Measurements from ENCODE around the gene ATXN2. TPM values are rescaled to one million over a fixed set of nuclear protein-coding genes. Genes with fewer than 3 reads are reported as not detected.

Gene ATXN2
- total RNA-seq, 1 donor from 2014 or later = 48.4 TPM

DNA sequence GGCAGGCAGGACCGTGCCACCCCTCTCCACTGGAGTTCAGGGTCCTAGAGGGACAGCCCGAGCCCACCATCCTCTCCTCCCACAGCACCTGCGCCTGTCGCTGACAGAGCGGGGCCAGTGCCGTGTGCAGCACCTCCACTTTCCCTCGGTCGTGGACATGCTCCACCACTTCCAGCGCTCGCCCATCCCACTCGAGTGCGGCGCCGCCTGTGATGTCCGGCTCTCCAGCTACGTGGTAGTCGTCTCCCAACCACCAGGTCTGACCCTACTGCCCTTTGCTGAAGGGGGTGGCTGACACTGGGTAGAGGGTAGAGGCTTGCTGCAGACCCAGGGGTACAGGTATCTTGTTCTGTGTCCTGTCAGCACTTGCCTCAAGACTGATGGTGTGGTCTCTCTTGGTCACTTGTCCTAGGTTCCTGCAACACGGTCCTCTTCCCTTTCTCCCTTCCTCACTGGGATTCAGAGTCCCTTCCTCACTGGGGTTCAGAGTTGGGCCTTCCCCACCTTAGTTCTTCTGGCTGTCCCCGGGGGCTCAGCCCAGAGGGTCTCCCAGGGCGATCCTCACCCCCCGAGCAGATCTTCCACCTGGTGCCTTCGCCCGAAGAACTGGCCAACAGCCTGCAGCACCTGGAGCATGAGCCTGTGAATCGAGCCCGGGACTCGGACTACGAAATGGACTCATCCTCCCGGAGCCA is 151.4 kb downstream of the ATXN2 start:
- intact Hi-C loops (cut with DNase I) = no loop called here
- DNase-seq (ENCODE audit: missing footprints) (no peak), ATAC-seq (no peak)

DNA sequence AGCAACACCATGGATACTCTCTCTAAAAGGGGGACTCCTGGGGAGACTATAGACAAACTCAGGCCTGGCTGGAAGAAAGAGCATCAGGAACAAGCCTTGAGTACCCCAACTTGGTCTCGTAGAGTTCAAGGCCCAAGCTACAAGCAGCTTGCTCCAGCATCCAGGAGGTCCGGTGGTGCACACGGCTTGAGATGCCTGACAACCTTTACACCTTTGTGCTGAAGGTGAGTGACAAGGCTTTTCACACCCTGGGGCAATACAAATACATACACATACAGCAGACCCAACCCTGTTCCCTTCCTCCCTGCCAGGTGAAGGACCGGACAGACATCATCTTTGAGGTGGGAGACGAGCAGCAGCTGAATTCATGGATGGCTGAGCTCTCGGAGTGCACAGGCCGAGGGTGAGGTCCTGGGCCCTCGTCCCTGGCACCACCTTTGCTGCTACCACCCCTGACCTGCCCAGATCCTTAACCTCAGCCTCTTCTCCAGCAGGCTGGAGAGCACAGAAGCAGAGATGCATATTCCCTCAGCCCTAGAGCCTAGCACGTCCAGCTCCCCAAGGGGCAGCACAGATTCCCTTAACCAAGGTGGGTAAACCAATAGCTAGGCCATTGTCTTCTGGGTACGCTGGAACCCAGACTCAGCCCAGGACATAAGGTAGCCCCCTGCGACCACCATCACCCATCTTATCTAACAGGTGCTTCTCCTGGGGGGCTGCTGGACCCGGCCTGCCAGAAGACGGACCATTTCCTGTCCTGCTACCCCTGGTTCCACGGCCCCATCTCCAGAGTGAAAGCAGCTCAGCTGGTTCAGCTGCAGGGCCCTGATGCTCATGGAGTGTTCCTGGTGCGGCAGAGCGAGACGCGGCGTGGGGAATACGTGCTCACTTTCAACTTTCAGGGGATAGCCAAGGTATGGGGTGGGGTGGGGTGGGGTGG is 152.2 kb downstream of the ATXN2 start:
- DNase-seq (ENCODE audit: missing footprints) = peak; percentile 39
- ATAC-seq = no peak
- intact Hi-C loops (cut with DNase I) = no loop called here

DNA sequence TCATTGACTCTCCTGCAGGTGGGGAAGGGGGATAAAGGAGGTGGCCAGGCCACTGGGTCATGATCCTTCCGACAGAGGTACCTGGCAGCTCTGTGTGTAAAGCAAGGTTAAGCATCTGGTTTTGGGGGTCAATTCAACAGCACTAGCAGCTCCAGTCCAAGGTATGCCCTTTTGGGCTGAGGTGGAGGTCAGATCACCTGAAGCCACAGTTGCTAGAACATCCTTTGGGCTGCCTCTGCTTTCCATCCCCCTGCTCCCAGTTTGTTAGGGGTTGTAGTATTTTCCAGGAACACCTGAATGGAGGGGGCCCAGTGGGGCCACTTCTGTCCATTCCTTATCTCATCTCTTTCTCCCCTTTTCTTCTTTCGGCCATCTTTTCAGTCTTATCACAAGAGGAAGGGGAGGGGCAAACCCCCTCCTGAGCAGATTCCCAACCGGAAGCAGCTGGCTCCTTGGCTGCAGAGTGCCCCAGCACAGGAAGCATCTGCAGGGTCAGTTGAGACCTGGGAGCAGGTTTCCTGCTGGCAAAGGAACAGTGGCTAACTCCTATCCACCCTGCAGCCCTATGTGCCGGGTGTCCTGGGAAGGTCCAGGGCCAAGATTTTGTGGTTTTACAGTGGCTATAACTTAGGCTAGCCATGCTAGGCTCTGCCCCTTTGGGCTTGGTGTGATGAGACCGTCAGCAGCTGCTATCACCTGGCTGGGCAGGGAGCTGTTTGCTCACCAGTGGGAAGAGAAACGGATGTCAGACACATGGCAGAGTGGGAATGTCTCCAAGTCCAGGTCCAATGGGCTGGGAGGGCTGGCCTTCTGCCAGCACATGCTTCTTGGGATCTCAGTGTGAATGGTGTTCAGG is 153.2 kb downstream of the ATXN2 start:
- ATAC-seq = no peak
- peak; percentile 62 for DNase-seq (ENCODE audit: missing footprints)

DNA sequence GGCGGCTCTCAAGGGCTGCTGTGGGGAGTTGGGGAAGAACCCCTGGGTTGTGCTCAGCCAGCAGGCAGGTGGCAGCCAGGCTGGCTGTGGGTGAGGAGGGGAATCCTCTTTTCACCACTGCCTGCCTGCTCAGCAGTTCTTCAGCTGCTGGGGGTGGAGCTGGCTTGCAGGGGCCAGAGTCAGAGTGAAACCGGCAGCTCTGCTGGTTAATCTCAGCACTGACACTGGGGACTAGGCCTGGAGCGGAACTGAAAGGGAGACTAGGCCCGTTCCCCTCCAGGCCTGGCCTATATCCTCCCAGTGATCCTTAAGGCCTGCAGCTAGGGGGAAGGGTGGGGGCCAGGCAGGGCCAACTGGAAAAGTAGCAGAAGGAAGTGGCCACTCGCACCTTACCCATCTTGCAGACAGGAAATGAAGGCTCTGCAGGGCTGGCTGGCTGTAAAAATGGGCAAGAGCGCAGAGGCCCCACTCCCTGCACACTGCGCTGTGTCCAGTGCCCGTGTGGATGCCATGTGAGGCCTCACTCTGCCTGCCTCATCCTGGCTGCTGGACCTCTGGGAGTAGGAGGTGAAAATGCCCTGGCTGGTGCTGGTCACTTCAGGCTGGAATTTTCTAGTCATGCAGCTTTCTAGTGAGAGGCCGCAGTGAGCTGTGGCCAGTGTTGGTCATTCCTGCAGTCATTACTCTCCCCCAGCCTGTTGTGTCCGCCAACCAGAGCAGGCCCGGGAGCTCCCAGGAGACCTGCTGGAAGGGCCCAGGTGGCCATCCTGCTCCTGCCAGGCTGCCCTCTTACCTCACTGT is 154.0 kb downstream of the ATXN2 start:
- peak; percentile 75 for ATAC-seq
- DNase-seq (ENCODE audit: missing footprints) = peak; percentile 86
- intact Hi-C loops (cut with DNase I) = no loop called here

More for the DNA sequence above, 153.2 kb downstream of the ATXN2 start:
- intact Hi-C loops (cut with DNase I) = no loop called here

DNA sequence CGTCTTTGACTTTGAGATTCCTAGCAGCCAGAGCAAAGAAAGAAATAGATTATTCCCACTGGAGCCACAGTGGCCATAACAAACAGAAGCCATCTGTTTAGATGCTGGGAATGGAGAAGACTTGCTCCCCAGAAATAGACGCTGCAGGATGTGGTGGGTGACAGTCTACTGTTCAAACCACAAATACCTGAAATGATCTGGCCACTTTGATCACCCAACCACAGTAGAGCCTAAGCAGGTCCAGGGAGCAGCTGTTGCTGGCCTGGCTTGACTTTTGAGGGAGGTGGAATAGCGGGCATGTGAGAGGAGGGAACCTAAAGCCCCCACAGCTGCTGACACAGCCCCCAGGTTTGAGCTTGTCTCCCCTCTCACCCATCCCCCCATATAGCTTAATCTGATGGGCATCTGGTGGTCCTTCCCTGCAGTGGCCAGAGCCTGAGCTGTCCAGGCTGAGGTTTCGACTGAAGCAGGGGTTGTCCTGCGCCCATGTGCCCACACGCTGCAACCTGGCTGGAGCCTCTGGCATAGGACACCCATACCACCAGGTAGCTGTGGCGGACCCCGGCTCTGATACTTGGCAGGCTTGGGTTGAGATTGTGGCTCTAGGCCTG is 154.7 kb downstream of the ATXN2 start:
- intact Hi-C loops (cut with DNase I) = no loop called here
- no peak for DNase-seq (ENCODE audit: missing footprints)
- ATAC-seq = peak; percentile 3

DNA sequence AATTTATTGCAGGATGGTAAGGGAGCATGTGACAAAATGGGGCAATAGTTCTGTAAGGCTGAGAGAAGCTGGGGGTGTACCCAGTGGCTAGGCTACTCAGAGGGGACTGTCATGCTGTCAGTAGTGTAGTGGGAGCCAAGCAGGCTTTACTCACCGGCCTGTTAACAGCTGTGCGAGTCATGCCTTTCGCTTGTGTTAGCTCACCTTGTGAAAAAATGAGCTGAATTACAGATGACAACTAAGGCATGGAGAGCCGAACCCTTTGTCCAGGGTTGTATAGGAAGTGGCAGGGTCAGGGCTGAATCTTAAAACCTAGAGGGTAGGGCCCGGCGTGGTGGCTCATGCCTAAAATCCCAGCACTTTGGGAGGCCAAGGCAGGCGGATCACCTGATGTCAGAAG is 155.5 kb downstream of the ATXN2 start:
- DNase-seq (ENCODE audit: missing footprints) (no peak), ATAC-seq (no peak)
- intact Hi-C loops (cut with DNase I) = no loop called here

DNA sequence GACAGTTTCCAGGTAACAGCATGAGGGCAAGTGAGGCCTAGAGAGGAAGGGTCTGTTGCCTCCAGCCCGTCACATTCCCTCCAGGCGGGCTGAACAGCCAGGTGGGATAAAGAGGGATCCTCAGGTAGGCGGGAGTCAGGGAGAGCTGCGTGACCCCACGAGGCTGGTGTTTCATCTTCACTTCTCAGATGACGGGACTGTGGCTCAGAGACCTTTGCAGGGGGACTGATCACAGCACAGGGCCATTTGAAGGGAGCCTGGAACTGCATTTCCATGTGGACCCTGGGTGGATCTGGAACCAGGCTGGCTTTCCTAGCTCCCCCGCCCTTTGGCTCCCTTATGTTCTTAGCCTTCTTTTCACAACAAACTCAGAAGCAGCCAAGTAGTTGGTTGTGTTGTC is 156.0 kb downstream of the ATXN2 start:
- intact Hi-C loops (cut with DNase I) = no loop called here
- DNase-seq (ENCODE audit: missing footprints) (no peak), ATAC-seq (no peak)

DNA sequence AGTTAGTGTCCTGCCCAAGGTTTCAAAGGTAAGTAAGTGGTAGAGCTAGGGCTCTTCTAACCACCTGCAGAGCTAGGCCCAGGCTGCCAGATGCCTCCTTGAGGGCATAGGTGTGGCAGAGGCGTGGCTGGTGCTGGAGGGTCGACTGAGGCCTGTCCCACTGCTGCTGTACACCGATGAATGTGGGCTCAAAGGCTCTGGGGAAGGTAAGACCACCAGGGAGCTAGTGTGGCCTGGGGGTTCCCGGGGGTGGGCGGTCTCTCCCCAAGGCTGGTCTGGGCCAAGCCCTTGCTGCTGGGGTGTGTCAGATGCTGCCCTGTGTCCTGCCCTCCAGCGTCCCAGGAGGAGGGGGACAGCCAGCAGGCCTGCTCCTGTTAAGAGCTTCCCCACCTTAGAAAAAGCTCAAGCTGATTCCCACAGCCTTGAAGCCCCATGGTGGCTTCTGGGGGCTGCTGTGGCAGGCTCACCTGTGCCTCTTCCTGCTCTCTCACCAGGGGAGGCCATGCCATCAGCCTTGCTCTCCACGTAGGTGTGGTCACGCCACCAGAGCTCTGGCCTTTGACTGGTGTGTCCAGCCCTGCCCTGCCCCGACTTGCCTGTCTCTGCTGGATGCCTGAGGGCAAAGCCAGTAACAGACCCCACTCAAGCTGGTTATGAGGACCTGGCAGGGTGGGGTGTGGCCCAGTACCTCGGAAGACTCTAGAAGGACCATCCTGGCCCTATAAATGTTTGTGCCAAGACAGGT is 156.6 kb downstream of the ATXN2 start:
- intact Hi-C loops (cut with DNase I) = no loop called here
- no peak for ATAC-seq
- DNase-seq (ENCODE audit: missing footprints) = no peak

DNA sequence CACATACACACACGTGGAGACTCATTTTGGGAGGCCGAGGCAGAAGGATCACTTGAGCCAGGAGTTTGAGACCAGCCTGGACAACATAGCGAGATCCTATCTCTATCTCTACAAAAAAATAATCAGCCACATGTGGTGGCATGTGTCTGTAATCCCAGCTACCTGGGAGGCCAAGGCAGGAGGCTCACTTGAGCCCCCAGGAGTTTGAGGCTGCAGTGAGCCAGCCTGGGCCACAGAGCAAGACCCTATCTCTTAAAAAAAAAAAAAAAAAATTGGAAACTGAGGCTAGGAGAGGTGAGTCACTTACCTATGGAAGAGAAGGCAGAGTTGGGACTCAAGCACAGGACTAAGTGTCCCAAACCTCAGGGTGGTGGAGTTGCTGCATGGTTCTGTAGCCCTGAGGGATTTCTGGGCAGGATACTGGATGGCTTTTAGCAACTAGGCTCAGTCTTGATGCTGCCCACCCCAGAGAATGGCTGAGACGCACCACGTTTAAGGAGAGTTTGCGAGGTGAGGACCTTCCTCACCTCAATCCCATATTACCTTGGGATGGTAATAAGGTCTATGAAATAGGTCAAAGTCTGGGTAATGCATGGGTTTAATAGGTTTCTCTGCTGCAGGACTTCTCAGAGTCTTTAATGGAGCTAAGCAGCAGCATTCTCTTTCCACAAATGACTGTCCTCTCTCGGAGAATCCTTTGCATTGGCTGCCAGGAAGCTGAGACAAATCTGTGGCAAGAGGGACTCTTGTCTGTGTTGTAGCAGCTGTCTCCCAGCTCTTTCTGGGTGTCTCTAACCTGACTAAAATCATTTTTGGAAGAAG is 157.8 kb downstream of the ATXN2 start:
- DNase-seq (ENCODE audit: missing footprints) (no peak), ATAC-seq (no peak)
- intact Hi-C loops (cut with DNase I) = no loop called here

DNA sequence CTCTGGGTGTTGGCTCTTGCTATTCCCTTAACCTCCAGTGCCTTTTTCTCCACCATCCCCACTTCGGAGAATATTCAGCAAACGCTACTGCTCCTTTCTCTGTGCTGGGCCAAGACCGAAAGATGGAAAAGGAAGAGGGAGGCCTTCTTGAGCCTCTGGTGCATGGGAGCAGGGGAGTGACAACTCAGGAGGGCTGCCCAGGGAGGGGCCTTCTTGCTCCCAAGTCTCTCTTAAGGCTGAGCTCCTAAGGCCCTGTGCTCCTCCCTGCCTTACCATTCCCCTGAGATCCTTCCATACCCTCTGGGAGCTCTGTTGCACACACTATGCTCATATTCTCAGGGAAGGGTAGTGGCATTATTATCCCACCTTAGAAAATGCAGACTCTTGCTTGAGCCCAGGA is 158.5 kb downstream of the ATXN2 start:
- no peak for ATAC-seq
- intact Hi-C loops (cut with DNase I) = no loop called here
- no peak for DNase-seq (ENCODE audit: missing footprints)

DNA sequence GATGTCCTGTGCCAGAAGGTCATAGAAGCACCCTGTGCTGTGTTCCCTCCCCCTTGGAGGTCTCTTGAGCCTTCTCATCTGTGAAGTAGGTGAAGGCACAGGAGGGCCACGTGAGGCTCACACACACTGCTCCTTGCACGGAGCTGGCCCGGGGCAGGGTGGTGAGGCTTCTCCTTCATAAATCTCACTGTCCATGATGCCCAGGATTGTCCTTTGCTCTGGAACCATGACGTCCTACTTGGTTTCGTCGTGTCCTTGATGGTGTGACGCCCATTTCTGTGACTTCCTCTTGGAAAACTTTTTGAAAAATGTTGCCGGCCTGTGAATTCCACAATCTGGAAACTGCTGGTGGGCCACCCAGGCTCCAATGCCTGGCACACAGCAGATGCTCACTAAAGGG is 159.0 kb downstream of the ATXN2 start:
- intact Hi-C loops (cut with DNase I) = no loop called here
- ATAC-seq = no peak
- DNase-seq (ENCODE audit: missing footprints) = no peak

DNA sequence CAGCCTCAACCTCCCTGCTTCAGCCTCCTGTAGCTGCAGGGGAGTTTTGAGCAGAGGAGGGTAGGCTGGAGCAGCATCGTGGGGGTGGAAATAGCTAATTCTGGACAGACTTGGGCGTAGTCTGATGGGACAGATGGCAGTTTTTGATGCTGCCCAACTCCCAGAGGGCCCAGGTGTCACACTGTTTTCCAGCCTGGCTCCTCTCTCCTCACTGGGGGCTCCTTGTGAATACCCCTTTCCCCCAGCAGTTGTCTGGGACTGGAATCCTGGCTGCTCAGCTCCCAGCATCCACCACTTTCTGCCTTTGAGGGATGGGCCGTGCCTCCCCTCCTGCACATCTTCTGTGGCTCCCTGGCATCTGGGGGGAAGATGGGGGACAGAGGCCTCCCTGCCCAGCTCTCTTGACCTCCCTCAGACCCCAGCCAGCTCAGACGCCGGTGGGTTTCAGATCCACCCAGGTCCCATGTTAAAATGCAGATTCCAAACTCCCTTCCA is 159.4 kb downstream of the ATXN2 start:
- intact Hi-C loops (cut with DNase I) = no loop called here
- DNase-seq (ENCODE audit: missing footprints) (no peak), ATAC-seq (no peak)

DNA sequence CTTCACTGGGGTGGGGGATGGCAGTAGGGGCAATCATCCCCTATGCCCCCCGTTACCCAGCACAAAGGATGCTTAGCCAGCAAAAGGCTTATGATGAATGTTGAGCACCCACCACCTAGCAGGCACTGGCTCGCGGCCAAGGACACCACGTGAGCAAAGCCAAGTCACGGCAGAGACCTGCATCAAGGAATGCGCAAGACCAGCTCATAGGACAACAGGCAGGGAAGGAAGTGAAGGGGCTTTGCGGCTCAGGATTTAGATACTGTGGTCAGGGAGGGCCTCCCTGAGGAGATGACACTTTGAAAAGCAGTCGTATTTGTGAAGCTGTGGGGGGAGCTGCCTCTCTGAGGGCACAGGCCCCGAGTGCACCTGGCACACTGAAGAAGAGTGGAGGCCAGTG is 160.6 kb downstream of the ATXN2 start:
- ATAC-seq (no peak), DNase-seq (ENCODE audit: missing footprints) (no peak)
- intact Hi-C loops (cut with DNase I) = no loop called here

DNA sequence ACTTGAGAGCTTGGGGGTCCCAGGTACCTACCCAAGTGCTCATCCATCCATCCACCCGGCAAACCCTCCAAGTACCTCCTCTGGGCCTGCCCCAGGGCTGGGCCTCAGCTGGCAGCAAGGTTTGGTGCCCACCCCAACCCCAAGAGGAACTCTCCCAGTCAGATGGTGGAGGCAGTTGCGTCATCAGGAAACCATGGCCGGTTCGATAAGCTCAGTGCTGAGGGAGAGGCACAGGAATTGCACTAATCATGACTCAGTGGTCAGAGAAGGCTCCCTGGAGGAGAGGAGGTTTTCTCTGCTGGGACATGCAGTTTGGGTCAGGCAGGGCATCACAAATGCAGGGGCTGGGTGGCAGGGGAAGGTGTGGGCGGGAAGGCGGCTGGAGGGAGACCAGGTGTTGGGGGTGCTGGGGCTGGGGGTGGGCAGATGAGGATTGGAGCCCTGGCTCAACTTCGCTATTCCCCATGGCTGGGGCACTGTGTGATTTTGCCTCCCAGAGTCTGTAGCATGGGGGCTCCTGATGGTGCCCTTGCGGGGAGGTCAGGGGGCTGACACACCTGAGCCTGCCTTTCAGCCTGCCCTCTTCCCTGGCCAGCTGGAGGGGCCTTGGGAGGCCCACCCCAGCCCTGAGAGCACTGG is 161.2 kb downstream of the ATXN2 start:
- DNase-seq (ENCODE audit: missing footprints) = no peak
- intact Hi-C loops (cut with DNase I) = no loop called here
- no peak for ATAC-seq

DNA sequence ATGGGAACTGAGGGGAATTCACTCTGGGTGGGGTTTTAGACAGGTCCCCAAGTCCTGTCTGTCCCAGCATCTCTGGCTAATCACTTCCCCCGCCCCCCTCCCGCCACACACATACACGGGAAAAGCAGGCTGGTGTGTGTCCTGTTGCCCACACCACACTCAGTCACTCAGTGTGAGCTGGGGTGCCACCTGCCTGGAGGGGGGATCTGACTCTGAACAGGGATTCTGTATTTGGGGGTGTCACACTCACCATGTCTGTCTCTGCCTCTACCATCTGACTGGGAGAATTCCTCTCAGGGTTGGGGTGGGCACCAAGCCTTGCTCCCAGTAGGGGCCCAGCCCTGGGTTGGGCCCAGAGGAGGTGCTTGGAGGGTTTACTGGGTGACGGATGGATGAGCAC is 162.3 kb downstream of the ATXN2 start:
- DNase-seq (ENCODE audit: missing footprints) (no peak), ATAC-seq (no peak)
- intact Hi-C loops (cut with DNase I) = no loop called here

DNA sequence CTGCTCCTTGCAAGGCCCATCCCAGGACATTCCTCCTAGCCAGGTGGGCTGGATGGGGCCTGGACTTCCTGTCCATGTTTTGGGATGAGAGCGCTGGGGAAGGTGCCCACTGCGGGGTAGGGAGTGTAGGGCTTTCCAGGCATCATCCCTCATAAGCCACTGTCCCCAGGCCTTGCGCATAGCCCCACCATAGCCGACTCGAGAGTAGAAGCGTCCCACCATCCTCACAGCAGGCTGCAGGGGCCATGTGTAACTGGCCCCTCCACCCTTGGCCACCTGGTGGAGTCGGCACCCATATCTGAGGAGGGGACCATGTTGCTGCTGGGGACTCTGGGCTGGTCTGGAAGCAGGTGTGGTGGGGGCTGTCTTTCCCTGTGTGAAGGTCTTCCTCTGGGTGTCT is 162.8 kb downstream of the ATXN2 start:
- intact Hi-C loops (cut with DNase I) = no loop called here
- ATAC-seq (no peak), DNase-seq (ENCODE audit: missing footprints) (no peak)

Data from Right ventricle myocardium inferior (tissue), 1 donor.